GM18499 (cell line): ENCODE data around the gene KLHL6.
"Not testable (repeated sequence)": the region's sequence is repeated elsewhere in the genome, so short reads cannot be mapped to it uniquely, and the experiment has no call there.

Experiments used
- ATAC-seq: cut with Tn5 transposase; IDR thresholded peaks from one replicate; pipeline ENCODE4 v1.9.1; 2021; ENCODE audit warnings: moderate number of reproducible peaks; ENCODE audit not compliant: insufficient read depth, unreplicated experiment

KLHL6 gene

GRCh38 chr3:183570191-183570590 lies 14.7 kb upstream of the KLHL6 start:
- ATAC-seq: not testable (repeated sequence)

GRCh38 chr3:183566880-183567279 lies 11.4 kb upstream of the KLHL6 start:
- ATAC-seq: no peak

GRCh38 chr3:183564046-183564445 lies 8.5 kb upstream of the KLHL6 start:
- no peak for ATAC-seq

GRCh38 chr3:183563536-183563874 lies 8.0 kb upstream of the KLHL6 start:
- no peak for ATAC-seq

GRCh38 chr3:183560607-183561006 lies 5.1 kb upstream of the KLHL6 start:
- ATAC-seq: no peak

GRCh38 chr3:183558495-183558894 lies 3.0 kb upstream of the KLHL6 start:
- ATAC-seq: no peak

GRCh38 chr3:183556722-183557121 lies 1.2 kb upstream of the KLHL6 start:
- ATAC-seq: no peak

GRCh38 chr3:183554377-183554776 lies 1.1 kb downstream of the KLHL6 start:
- peak; percentile 32 for ATAC-seq

GRCh38 chr3:183553334-183554026 lies 2.0 kb downstream of the KLHL6 start:
- ATAC-seq: no peak

- ATAC-seq: no peak
These were observed 3.6 kb downstream of the KLHL6 start for GRCh38 chr3:183551930-183552329.

GRCh38 chr3:183548262-183548769 lies 7.2 kb downstream of the KLHL6 start:
- no peak for ATAC-seq

GRCh38 chr3:183546625-183547024 lies 8.9 kb downstream of the KLHL6 start:
- no peak for ATAC-seq

GRCh38 chr3:183545708-183546107 lies 9.8 kb downstream of the KLHL6 start:
- ATAC-seq: no peak

GRCh38 chr3:183542355-183542754 lies 13.2 kb downstream of the KLHL6 start:
- no peak for ATAC-seq

- no peak for ATAC-seq
These were observed 13.8 kb downstream of the KLHL6 start for GRCh38 chr3:183541738-183542137.

GRCh38 chr3:183541235-183541655 lies 14.3 kb downstream of the KLHL6 start:
- no peak for ATAC-seq

GRCh38 chr3:183540501-183541234 lies 14.8 kb downstream of the KLHL6 start:
- ATAC-seq: no peak

GRCh38 chr3:183539811-183540210 lies 15.7 kb downstream of the KLHL6 start:
- ATAC-seq: no peak

- no peak for ATAC-seq
These were observed 17.0 kb downstream of the KLHL6 start for GRCh38 chr3:183538486-183538885.

GRCh38 chr3:183537295-183537730 lies 18.2 kb downstream of the KLHL6 start:
- no peak for ATAC-seq

GRCh38 chr3:183536238-183536880 lies 19.1 kb downstream of the KLHL6 start:
- peak; percentile 50 for ATAC-seq
